Right forelimb (tissue), 1 donor: Measurements from ENCODE around the gene DGKZ.

Source experiments
- DNase-seq: peaks from one replicate; pipeline ENCODE4 v3.0.0-alpha.2; 2018

The DGKZ gene

GRCh38 chr11:46330154-46330553, 17.1 kb upstream of the DGKZ start:
- DNase-seq = no peak

- DNase-seq = no peak
These were observed 16.5 kb upstream of the DGKZ start for GRCh38 chr11:46330563-46331281.

- DNase-seq = no peak
These were observed 15.8 kb upstream of the DGKZ start for GRCh38 chr11:46331282-46331984.

GRCh38 chr11:46332093-46332567, 15.1 kb upstream of the DGKZ start:
- no peak for DNase-seq

- DNase-seq = no peak
These were observed 14.5 kb upstream of the DGKZ start for GRCh38 chr11:46332568-46333393.

- no peak for DNase-seq
These were observed 13.8 kb upstream of the DGKZ start for GRCh38 chr11:46333394-46333947.

GRCh38 chr11:46334211-46334610, 13.1 kb upstream of the DGKZ start:
- no peak for DNase-seq

- no peak for DNase-seq
These were observed 12.0 kb upstream of the DGKZ start for GRCh38 chr11:46335271-46335670.

GRCh38 chr11:46335890-46336562, 11.2 kb upstream of the DGKZ start:
- no peak for DNase-seq

- no peak for DNase-seq
These were observed 10.6 kb upstream of the DGKZ start for GRCh38 chr11:46336563-46337180.

- no peak for DNase-seq
These were observed 9.5 kb upstream of the DGKZ start for GRCh38 chr11:46337626-46338345.

GRCh38 chr11:46338636-46338987, 8.7 kb upstream of the DGKZ start:
- DNase-seq = no peak

GRCh38 chr11:46338988-46339666, 8.1 kb upstream of the DGKZ start:
- no peak for DNase-seq

GRCh38 chr11:46339816-46340215, 7.4 kb upstream of the DGKZ start:
- no peak for DNase-seq

GRCh38 chr11:46341454-46341853, 5.8 kb upstream of the DGKZ start:
- DNase-seq = no peak

GRCh38 chr11:46342239-46342638, 5.0 kb upstream of the DGKZ start:
- no peak for DNase-seq

GRCh38 chr11:46343520-46343919, 3.7 kb upstream of the DGKZ start:
- DNase-seq = no peak

GRCh38 chr11:46345131-46345597, 2.1 kb upstream of the DGKZ start:
- DNase-seq = no peak

- DNase-seq = no peak
These were observed 1.3 kb upstream of the DGKZ start for GRCh38 chr11:46345881-46346484.

GRCh38 chr11:46347637-46348311, 511 bp downstream of the DGKZ start:
- no peak for DNase-seq
